Measurements from ENCODE around the gene PCNX2.

DNA sequence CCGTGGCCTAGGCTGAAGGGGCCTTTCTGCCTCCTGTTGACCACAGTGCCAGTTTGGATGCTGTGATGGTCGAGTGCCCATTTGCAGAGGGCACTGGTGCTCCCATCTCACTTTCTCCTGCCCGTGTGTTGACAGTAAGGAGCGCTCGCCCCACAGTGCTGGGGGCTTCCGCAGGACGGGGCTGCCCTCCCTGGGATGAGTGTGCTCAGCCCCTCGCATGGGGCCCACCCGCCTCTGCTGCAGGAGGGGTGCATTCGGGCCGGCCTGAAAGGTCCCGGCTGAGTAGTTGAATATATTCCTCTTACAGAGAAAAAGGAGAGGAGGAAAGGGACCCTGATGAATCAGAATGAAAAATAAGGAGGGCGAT, 307.8 kb downstream of the PCNX2 start:
- TF ChIP-seq, protein P1, sequence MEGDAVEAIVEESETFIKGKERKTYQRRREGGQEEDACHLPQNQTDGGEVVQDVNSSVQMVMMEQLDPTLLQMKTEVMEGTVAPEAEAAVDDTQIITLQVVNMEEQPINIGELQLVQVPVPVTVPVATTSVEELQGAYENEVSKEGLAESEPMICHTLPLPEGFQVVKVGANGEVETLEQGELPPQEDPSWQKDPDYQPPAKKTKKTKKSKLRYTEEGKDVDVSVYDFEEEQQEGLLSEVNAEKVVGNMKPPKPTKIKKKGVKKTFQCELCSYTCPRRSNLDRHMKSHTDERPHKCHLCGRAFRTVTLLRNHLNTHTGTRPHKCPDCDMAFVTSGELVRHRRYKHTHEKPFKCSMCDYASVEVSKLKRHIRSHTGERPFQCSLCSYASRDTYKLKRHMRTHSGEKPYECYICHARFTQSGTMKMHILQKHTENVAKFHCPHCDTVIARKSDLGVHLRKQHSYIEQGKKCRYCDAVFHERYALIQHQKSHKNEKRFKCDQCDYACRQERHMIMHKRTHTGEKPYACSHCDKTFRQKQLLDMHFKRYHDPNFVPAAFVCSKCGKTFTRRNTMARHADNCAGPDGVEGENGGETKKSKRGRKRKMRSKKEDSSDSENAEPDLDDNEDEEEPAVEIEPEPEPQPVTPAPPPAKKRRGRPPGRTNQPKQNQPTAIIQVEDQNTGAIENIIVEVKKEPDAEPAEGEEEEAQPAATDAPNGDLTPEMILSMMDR (IDR thresholded peaks at IDR 0.05): no peak
- TF ChIP-seq EZH2 (IDR thresholded peaks at IDR 0.05; ENCODE audit: borderline replicate concordance, insufficient read depth, low read depth, low read length, poor library complexity, severe bottlenecking): no peak

Measured in B cell (primary cell).